Spleen (tissue), 7 donors: ENCODE data around the gene SH3D19.

Experiments
- CTCF ChIP-seq, 11 experiments: fragments of 200-600 bp in 7 of 11; fragments of 450-650 bp in 4 of 11; sonication (generic) in 4 of 11; IDR thresholded peaks in 8 of 11; conservative IDR thresholded peaks in 3 of 11; 1 replicate in 7 of 11; 2 replicates in 4 of 11; pipeline versions ENCODE4 v1.4.0 to v1.8.0; 2016 to 2021; ENCODE audit warnings: antibody characterized with exemption in 11 of 11, inconsistent platforms in 4 of 11, mild to moderate bottlenecking in 1 of 11
- POLR2A ChIP-seq, 3 donors: fragments of 450-650 bp; IDR thresholded peaks; one replicate each; pipeline ENCODE4 v1.5.1; 2017; ENCODE audit warnings: antibody characterized with exemption in 3 of 3, mild to moderate bottlenecking in 1 of 3
- donor health status: DM: no; HTN: no; CAD: no; lungs with moderate emphysema.
- donor health status: DM: no; HTN: no; CAD: no.
- donor health status: DM: no; HTN: no; CAD: no.

GRCh38 chr4:151153585-151153984 lies 171.8 kb downstream of the SH3D19 start:
- TF ChIP-seq CTCF (IDR thresholded peaks at IDR 0.05 in 8 of 11, conservative IDR thresholded peaks at IDR 0.05 in 3 of 11) (no peak), POLR2A (IDR thresholded peaks at IDR 0.05) (no peak)
